ENCODE data around the gene CCNJL. TPM values are rescaled to one million over a fixed set of nuclear protein-coding genes. Genes with fewer than 3 reads are reported as not detected.

The CCNJL gene
- total RNA-seq, 2 donors from 2014 or later = not detected

DNA sequence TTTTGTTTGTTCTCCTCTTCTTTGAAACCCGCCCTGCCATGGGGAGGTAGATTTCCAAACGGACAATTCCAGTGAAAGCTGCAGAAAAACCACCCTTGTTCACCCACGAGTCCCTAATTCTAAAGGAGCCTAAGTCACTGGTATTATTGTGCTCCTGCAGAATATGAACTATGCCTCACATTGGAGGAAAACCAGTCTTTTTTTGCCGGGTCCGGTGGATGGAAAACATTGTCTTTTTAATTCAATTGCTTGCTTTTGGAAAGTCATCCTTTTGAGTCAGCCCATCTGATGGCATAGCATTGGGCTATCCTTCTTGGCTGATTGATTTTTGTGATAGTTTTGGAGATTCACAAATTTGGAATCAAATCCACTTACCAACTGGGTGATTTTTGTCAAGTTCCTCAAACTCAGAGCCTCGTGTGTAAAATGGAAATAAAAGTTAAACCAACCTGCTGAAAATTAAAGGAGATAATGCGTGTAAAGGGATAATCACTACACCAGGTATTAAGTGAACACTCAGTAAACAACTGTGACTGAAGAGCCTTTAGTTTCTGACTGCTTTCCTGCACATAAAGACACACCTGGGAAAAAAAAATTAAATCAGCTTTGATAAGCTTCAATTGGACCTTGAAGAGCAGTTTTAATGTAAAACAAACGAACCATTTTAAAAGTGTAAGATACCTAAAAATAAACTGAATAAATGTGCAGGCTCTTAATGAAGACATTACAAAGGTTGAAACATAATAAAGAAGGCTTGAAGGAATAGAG is 780 bp upstream of the CCNJL start:
- Mint-ChIP-seq H3K4me3 (peak overlapping the region; percentile 70), H3K9me3 (no peaks in the 10 kb centered on the region), H3K27ac (no peak overlapping the region), H3K36me3 (ENCODE audit: low read depth) (peaks cover 6% of the 10 kb centered on the region), H3K27me3 (peaks cover 68% of the 10 kb centered on the region), H3K4me1 (no peaks in the 10 kb centered on the region)
- no peak for ATAC-seq (replicated peaks)

DNA sequence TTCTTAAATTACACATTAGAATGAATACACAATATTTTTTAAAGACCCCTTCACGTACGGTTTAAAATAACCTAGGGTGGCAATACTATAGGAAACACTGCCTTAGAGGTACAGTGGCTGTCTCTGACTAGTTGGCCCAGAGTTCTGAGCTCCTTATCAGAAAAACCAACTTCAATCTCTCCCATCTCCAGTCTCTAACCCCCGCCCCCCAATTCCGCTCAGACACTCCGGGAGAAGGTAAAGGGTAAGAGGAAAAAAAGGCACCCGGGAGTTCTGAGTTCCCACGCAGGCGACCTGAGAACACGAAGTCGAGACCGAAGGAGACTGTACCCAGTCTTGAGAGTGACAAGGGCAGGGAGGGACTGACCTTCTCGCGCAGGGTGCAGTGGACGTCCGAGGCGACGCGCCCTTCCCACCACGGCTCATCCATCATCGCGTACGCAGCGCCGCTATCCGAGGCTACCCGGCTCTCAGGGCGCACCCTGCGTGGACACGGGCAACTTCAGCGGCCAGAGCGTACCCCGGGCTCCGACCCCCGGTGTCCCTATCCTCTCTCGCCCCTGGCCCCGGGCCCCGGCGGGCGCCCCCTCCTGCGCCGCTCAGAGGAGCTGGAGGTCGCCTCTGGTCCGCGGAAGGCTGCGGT is 752 bp downstream of the CCNJL start:
- Mint-ChIP-seq H3K9me3 (no peaks in the 10 kb centered on the region), H3K27me3 (peaks cover 72% of the 10 kb centered on the region), H3K27ac (no peak overlapping the region), H3K4me1 (no peaks in the 10 kb centered on the region), H3K4me3 (no peak overlapping the region), H3K36me3 (ENCODE audit: low read depth) (peaks cover 6% of the 10 kb centered on the region)
- ATAC-seq (replicated peaks) = no peak

DNA sequence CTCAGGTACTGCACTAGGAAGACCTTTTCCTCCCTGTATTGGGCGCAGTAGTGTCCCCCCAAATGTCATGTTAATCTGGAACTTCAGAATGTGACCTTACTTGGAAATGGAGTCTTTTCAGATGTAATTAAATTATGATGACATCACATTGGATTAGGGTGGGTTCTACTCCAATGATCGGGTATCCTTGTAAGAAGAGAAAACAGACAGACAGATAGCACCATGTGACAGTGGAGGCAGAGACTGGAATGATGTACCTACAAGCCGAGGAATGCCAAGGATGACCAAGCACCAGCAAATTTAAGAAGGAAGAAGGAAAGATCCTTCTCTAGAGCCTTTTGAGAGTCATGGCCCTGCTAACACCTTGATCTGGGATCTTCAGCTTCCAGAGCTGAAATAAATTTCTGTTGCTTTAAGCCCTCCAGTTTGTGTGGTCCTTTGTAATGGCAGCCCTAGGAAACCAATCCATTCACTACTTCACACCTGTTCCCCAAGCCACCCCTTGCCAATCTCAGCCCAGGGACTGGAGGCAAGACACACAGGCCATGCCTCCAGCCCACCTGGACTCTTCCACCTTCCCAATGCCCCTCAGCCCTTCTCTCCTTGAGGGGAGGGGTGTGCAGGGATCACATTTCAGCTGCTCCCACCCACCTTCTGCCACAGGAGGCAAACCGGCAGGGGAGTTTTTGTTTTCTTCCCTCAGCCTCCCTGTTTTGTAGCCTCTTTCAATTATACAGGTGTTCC is 1.6 kb downstream of the CCNJL start:
- Mint-ChIP-seq H3K27me3 (peaks cover 64% of the 10 kb centered on the region), H3K27ac (no peak overlapping the region), H3K4me1 (no peaks in the 10 kb centered on the region), H3K9me3 (no peaks in the 10 kb centered on the region), H3K36me3 (ENCODE audit: low read depth) (peaks cover 6% of the 10 kb centered on the region), H3K4me3 (no peak overlapping the region)
- no peak for ATAC-seq (replicated peaks)

DNA sequence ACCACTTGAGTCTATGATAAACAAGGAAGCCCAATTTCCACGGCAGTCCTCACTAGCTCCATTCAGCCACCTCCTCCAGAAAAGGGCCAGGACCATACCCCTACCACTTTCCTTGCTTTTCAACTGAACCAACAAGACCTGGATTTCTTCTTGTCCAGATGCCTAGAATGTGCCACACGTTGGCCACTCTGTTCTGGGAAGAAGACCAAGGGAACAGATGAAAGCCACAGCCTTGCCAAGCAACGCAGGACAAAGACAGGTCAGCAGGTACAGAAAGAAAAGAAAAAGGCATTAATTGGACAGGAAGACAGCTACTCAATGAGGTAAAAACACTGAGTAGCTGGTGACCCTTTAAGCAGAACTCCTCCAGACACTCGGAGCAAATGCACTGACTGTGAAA is 2.2 kb downstream of the CCNJL start:
- peaks cover 6% of the 10 kb centered on the region for H3K36me3 Mint-ChIP-seq (ENCODE audit: low read depth)
- ATAC-seq (replicated peaks) = no peak
- no peaks in the 10 kb centered on the region for H3K4me1 Mint-ChIP-seq
- H3K27me3 Mint-ChIP-seq = peaks cover 62% of the 10 kb centered on the region
- H3K4me3 Mint-ChIP-seq = no peak overlapping the region
- H3K27ac Mint-ChIP-seq = no peak overlapping the region
- no peaks in the 10 kb centered on the region for H3K9me3 Mint-ChIP-seq

DNA sequence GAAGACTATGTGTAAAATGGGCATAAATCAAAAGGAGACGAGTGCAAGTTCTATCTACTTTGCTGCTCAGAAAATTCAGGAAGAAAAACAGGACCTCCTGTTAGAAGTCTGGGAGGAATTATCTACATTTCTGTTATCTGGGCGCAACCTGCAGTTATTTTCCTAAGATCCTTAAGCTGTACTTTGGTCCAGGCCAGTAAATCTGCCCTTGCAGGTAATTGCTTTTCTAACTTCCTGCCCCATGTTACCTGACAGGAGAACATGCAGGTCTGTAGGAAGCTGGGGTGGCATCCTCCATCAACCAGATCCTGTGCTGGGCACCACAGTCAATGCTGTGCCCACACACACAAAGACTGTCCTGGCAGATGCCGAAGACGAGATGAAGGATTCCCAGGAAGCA is 5.7 kb downstream of the CCNJL start:
- peaks cover 52% of the 10 kb centered on the region for H3K27me3 Mint-ChIP-seq
- no peak overlapping the region for H3K27ac Mint-ChIP-seq
- H3K36me3 Mint-ChIP-seq (ENCODE audit: low read depth) = no peaks in the 10 kb centered on the region
- H3K9me3 Mint-ChIP-seq = no peaks in the 10 kb centered on the region
- H3K4me3 Mint-ChIP-seq = no peak overlapping the region
- no peaks in the 10 kb centered on the region for H3K4me1 Mint-ChIP-seq
- ATAC-seq (replicated peaks) = no peak

DNA sequence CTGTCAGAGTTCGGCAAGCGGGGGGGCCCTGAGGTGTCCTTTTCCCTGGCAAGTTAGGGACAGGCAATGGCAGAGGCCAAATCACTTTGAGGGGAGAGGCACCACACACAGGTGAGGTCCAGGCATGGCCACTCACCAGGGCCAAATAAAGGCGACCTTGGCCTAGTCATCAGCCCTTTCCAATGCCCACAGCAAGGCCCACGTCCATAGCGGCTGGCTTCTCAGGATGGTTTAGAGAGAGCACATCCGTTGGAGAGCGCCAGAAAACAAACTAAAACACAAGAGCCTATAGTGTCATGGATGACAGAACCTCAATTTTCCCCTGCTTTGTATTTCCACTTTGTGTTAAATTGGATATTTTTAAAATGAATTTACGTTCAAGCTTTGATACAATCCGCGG is 7.0 kb downstream of the CCNJL start:
- no peaks in the 10 kb centered on the region for H3K4me1 Mint-ChIP-seq
- no peak overlapping the region for H3K4me3 Mint-ChIP-seq
- no peaks in the 10 kb centered on the region for H3K36me3 Mint-ChIP-seq (ENCODE audit: low read depth)

DNA sequence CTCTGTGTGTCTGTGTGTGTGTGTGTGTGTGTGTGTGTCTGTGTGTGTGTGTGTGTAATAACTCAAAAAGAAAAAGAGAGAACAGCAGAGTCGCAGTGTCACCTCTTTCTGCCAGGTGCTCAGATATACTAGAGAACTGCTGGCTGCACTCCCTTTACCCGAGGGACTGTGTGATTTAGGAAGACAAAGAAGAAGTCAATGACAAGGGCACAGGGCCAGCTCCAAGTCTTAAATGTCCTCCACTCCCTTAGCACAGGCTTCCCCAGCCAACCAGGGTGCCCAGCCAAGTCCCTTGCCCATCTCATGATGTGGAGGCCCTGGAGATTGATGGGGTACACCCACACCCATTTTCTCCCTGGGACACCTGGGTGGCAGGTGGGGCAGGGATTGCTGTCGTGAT is 8.7 kb downstream of the CCNJL start:
- no peak overlapping the region for H3K27ac Mint-ChIP-seq
- H3K27me3 Mint-ChIP-seq = peaks cover 23% of the 10 kb centered on the region
- H3K4me3 Mint-ChIP-seq = no peak overlapping the region
- ATAC-seq (replicated peaks) = no peak
- H3K36me3 Mint-ChIP-seq (ENCODE audit: low read depth) = no peaks in the 10 kb centered on the region
- H3K9me3 Mint-ChIP-seq = no peaks in the 10 kb centered on the region
- H3K4me1 Mint-ChIP-seq = no peaks in the 10 kb centered on the region

More for the DNA sequence above, 7.0 kb downstream of the CCNJL start:
- ATAC-seq (replicated peaks) = no peak
- Mint-ChIP-seq H3K27me3 (peaks cover 39% of the 10 kb centered on the region), H3K9me3 (no peaks in the 10 kb centered on the region), H3K27ac (no peak overlapping the region)

DNA sequence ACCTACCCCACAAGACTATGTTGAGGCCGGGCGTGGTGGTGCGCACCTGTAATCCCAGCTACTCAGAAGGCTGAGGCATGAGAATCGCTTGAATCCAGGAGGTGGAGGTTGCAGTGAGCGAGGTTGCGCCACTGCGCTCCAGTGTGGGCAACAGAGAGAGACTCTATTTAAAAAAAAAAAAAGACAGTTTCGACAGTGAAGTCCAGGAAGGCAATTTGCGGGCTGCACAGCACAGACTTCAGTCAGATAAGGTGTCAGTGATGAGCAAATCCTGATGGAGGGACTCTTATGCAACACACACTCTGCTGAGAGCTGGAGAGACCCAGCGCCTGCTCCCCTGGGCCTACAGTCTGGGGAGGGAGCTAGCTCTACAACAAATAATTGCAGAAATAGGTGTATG is 14.2 kb downstream of the CCNJL start:
- Mint-ChIP-seq H3K4me1 (no peaks in the 10 kb centered on the region), H3K4me3 (no peak overlapping the region), H3K9me3 (no peaks in the 10 kb centered on the region), H3K36me3 (ENCODE audit: low read depth) (no peaks in the 10 kb centered on the region), H3K27ac (no peak overlapping the region), H3K27me3 (peaks cover 7% of the 10 kb centered on the region)
- no peak for ATAC-seq (replicated peaks)

DNA sequence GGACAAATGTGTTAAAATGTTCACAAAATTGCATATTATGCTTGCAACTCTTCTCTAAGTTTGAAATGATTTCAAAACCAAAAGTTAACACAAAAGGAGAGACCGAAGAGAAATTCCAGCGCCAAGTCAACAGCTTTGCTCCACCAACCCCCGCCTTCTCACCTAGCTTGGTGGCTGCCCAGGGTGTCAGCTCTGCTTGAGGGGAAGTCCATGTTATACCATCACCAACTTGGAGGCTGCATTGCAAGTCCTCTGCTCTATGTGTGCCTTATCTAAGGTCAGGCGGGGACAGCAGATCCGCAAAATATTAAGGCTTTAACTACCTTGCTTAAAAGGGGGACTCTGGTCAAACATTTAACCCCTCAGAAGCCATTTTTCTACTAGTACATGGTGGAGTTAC is 14.6 kb downstream of the CCNJL start:
- H3K36me3 Mint-ChIP-seq (ENCODE audit: low read depth) = no peaks in the 10 kb centered on the region

DNA sequence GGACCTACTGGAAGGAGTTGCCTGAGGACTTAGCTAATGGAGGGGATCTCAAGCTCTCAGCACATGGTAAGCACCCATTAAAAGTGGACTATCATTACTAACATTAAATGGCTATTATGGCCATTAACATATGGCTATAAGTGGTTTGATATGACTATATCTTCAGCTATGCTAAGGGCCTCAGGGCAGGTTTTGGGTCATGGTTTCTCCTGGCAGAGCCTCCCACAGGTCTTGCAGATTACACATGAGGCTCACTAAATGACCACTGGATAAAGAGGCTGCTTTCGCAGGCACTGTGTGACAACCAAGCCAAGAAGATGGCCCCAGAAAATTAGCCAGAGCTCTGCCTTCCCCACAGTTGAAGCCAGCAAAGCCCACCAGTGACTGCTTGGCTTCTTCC is 15.4 kb downstream of the CCNJL start:
- H3K4me3 Mint-ChIP-seq = no peak overlapping the region
- ATAC-seq (replicated peaks) = no peak
- no peaks in the 10 kb centered on the region for H3K4me1 Mint-ChIP-seq
- no peaks in the 10 kb centered on the region for H3K9me3 Mint-ChIP-seq
- H3K36me3 Mint-ChIP-seq (ENCODE audit: low read depth) = no peaks in the 10 kb centered on the region
- H3K27me3 Mint-ChIP-seq = peaks cover 7% of the 10 kb centered on the region
- no peak overlapping the region for H3K27ac Mint-ChIP-seq

More for the DNA sequence above, 14.6 kb downstream of the CCNJL start:
- H3K4me1 Mint-ChIP-seq = no peaks in the 10 kb centered on the region
- H3K4me3 Mint-ChIP-seq = no peak overlapping the region
- no peaks in the 10 kb centered on the region for H3K9me3 Mint-ChIP-seq
- ATAC-seq (replicated peaks) = no peak
- no peak overlapping the region for H3K27ac Mint-ChIP-seq
- peaks cover 7% of the 10 kb centered on the region for H3K27me3 Mint-ChIP-seq

DNA sequence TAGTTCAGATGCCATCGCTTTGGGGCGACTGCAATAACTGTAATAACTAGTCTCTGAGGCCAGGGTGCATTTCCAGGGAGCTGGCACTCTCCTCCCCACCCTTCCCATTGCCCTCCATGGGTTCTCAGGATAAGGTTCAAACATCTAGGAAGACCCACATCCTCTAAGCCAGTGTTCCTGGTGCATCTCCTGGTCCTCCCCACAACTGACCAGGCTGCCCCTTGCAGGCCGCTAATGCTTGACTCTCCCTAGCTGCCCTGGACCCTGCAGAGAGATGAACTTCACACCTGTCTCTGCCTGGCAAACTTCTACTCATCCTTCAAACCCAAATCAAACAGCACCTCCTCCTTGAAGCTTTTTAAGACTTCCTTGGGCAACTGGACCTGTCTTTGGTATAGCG is 15.9 kb downstream of the CCNJL start:
- Mint-ChIP-seq H3K27me3 (peaks cover 7% of the 10 kb centered on the region), H3K27ac (no peak overlapping the region), H3K36me3 (ENCODE audit: low read depth) (no peaks in the 10 kb centered on the region), H3K4me3 (no peak overlapping the region), H3K4me1 (no peaks in the 10 kb centered on the region), H3K9me3 (no peaks in the 10 kb centered on the region)
- no peak for ATAC-seq (replicated peaks)

DNA sequence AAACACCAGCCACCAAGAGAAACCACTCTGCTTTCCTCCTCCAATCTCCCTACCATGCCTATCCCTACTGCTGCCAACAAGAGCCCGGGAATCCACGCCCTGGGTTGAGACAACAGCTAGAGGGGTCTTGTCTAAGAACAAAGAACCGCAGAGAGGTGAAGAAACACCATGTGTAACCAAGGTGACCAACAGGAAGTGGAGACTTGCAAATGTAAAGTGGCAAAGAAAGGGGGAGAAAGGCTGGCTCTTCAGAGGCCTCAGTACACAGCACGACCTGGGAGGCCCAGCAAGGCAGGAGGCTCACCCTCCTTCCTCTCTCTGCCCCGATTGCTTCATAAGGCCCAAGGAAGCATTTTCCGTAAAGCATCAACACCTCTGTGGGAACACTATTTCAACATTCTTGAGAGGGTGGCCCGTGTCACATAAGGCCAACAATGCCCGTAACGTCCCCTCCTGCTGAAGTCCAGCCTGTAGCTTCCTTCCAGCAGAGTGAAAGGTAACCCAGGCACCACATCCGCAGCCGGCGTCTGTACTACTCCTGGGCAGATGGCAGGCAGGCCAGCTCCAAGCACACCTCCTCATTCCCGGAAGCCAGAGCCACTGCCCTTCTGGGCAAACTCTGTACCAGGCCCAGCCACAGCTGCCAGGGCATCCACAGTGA is 18.3 kb downstream of the CCNJL start:
- Mint-ChIP-seq H3K27ac (no peak overlapping the region), H3K4me3 (no peak overlapping the region), H3K9me3 (no peaks in the 10 kb centered on the region), H3K27me3 (peaks cover 12% of the 10 kb centered on the region), H3K4me1 (no peaks in the 10 kb centered on the region), H3K36me3 (ENCODE audit: low read depth) (no peaks in the 10 kb centered on the region)
- ATAC-seq (replicated peaks) = no peak

DNA sequence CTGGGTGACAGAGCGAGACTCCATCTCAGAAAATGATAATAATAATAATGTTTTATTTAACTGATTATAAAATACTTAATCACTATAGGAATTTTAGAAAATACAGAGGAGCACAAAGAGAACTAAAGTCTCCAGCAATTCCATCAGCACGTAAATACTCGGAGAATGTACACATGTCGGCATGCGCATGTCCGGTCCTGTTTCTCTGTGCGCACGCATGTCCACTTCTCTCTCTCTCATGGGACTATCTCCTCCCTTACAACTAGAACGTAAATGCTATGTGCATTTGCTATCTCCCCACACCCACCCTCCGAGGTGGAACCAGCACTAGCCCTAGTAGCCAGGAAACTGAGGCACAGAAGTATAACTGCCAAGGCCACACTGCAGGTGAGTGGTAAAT is 19.0 kb downstream of the CCNJL start:
- no peaks in the 10 kb centered on the region for H3K9me3 Mint-ChIP-seq
- no peak overlapping the region for H3K27ac Mint-ChIP-seq
- no peak overlapping the region for H3K4me3 Mint-ChIP-seq
- no peaks in the 10 kb centered on the region for H3K36me3 Mint-ChIP-seq (ENCODE audit: low read depth)
- no peaks in the 10 kb centered on the region for H3K4me1 Mint-ChIP-seq
- H3K27me3 Mint-ChIP-seq = peaks cover 16% of the 10 kb centered on the region
- no peak for ATAC-seq (replicated peaks)

DNA sequence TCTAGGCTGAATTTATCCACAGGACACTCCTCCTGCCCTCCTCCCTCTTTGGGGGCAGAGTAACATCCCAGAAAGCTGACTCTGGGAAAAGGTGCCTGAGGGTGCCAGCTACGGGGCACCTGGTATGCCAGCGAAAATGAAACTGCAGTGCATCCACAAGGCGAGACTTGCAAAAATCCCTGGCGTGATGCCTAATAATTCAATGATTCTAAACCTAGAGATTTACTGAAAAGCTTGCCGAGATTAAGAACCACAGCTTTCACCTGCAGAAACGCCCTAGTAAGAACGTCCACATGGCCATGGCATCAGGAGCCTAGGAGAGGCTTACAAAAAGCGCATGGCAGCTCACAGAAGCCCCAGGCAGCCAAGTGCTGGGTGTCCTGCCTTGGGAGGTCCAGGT is 20.9 kb downstream of the CCNJL start:
- Mint-ChIP-seq H3K4me3 (no peak overlapping the region), H3K4me1 (no peaks in the 10 kb centered on the region), H3K9me3 (no peaks in the 10 kb centered on the region), H3K36me3 (ENCODE audit: low read depth) (no peaks in the 10 kb centered on the region), H3K27ac (no peak overlapping the region), H3K27me3 (peaks cover 18% of the 10 kb centered on the region)
- ATAC-seq (replicated peaks) = no peak
